AG09309 (cell line): Measurements from ENCODE around the gene MIDN.
A peak's percentile ranks its signal among the peaks of the same experiment; 100 is the strongest.

Source experiments
- DNase-seq: peaks from one replicate; pipeline ENCODE4 v3.0.0-alpha.2; 2010; ENCODE audit warnings: low read depth
- H3K4me3 ChIP-seq: 2 replicates; pipeline ENCODE4 v1.5.1; 2011; ENCODE audit warnings: mild to moderate bottlenecking, low read depth, low read length, moderate library complexity; ENCODE audit not compliant: control insufficient read depth
- TF ChIP-seq, protein P1 (sequence below): IDR thresholded peaks from 2 replicates; pipeline ENCODE4 v1.5.1; 2011; ENCODE audit warnings: mild to moderate bottlenecking, low read depth, low read length, inconsistent platforms; ENCODE audit not compliant: insufficient read depth, control insufficient read depth; ENCODE audit errors: missing control alignments

Gene MIDN

DNA sequence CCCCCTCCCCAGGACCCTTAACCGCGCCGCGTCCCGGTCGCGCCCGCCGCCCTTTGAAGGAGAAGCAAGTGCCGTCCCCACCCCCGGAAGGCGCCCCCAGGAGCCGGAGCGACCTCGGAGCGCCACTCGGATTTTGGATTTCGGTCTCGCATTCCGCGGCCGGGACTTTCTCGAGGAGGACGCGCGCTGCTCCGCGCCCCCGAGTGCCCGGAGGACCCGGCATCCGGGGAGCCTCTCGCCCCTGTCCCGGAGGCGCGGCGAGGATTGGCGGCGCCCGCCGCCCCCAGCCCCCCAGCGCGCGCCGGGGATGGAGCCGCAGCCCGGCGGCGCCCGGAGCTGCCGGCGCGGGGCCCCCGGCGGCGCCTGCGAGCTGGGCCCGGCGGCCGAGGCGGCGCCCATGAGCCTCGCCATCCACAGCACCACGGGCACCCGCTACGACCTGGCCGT, 1.6 kb downstream of the MIDN start:
- no peak for DNase-seq
- TF ChIP-seq, protein P1, sequence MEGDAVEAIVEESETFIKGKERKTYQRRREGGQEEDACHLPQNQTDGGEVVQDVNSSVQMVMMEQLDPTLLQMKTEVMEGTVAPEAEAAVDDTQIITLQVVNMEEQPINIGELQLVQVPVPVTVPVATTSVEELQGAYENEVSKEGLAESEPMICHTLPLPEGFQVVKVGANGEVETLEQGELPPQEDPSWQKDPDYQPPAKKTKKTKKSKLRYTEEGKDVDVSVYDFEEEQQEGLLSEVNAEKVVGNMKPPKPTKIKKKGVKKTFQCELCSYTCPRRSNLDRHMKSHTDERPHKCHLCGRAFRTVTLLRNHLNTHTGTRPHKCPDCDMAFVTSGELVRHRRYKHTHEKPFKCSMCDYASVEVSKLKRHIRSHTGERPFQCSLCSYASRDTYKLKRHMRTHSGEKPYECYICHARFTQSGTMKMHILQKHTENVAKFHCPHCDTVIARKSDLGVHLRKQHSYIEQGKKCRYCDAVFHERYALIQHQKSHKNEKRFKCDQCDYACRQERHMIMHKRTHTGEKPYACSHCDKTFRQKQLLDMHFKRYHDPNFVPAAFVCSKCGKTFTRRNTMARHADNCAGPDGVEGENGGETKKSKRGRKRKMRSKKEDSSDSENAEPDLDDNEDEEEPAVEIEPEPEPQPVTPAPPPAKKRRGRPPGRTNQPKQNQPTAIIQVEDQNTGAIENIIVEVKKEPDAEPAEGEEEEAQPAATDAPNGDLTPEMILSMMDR: no peak
- H3K4me3 ChIP-seq: peak overlapping the region; percentile 56

DNA sequence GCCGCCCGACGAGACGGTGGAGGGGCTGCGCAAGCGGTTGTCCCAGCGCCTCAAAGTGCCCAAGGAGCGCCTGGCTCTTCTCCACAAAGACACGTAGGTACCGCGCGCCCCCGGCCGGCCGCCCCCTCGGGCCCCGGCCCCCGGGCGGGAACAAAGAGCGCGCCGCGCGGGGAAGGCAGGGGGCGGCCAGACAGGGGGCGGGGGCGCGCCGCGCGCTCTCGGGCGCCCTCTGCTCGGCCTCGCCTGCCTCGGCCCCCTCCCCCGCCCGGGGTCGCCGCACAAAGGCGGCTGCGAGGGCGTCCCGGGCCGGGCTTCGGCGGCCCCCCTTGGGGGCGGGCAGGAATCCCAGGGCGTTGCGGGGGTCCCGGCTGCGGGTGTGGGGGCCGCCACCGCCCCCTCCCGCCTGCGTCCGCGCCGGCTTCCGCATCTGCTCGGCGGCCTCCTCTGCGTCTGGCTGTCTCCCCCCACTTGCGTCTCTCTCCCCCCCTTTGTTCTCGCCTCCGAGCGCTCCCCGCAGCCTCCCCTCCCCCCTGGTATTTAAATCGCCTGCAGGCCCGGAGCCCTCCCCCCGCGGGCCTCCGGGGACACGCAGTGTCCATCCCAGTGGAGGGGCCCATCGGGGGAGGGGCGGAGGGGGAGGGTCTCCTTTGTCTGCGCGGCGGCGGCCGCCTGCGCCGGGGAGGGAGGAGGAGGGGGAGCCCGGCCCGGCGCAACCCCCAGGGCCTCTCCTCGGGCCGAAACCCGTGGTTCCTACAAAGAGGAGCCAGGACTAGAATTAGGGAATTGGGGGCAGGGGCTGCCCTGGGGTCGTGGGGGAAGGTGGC, 2.3 kb downstream of the MIDN start:
- TF ChIP-seq, protein P1: no peak
- peak overlapping the region; percentile 56 for H3K4me3 ChIP-seq
- no peak for DNase-seq

DNA sequence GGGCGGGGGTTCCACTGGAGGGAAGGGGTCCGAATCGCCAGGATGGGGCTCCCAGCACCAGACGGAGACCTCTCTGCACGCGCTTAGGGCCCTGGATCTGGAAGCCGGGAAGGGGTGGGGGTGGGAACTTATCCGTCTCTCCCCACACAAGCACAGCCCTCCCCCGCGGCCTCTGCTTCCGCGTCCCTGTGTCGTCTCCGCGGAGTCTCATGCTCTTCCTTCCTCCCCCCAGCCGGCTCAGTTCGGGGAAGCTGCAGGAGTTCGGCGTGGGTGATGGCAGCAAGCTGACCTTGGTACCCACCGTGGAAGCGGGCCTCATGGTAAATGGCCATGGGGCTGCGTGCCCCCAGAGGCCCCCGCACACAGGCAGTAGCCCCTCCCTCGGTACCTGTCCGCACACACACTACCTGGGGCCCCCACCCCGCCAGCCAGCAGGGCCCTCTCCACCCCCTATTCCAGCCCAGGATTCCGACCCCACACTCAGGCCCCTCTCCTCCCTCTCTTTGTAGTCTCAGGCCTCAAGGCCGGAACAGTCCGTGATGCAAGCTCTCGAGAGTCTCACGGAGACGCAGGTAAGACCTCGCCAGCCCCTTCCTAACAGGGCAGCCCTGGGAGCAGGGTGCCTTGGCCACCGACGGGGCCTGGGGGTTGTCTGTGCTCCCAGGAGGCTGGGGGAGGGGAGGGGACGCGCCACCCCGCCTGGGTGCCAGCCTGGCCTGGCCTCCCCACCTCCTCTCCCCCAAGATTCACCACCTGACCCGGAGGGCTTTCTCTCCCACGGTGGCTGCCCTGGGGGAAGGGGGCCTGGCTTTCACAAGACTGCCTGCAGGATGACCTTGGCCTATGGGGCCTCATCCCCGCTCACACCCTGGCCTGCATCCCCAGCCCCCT, 3.2 kb downstream of the MIDN start:
- peak overlapping the region; percentile 56 for H3K4me3 ChIP-seq
- DNase-seq: no peak
- TF ChIP-seq, protein P1: no peak

DNA sequence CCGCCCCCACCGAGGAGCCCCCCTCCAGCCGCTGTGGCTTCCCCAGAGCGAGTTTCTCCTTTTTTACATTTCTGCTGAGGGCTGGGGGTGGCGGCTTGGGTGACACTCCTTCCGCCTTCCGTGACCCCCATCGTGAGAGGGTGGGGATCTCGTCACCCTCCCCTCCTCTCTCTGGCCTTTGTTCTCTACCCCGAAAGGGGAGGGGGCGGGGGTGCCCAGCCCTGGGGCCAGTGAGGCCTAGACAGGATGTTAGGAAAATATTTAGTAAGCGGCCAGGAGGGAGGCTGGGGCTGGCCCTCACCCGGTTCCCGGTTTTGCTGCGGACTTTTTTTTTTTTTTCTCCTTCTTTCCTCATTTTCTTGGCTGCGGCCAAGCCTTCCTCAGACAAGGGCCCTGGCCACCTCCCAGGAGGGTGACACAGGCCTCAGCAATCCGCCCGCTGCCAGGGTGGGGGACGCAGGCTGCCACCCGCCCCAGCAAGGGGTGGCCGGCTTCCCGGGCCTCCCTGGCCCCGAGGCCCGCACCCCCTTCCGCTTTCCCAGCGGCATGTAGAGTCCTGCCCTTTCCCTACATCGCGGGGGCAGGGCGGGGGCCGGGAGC, 3.9 kb downstream of the MIDN start:
- peak overlapping the region; percentile 56 for H3K4me3 ChIP-seq
- TF ChIP-seq, protein P1: no peak
- peak; percentile 87 for DNase-seq

DNA sequence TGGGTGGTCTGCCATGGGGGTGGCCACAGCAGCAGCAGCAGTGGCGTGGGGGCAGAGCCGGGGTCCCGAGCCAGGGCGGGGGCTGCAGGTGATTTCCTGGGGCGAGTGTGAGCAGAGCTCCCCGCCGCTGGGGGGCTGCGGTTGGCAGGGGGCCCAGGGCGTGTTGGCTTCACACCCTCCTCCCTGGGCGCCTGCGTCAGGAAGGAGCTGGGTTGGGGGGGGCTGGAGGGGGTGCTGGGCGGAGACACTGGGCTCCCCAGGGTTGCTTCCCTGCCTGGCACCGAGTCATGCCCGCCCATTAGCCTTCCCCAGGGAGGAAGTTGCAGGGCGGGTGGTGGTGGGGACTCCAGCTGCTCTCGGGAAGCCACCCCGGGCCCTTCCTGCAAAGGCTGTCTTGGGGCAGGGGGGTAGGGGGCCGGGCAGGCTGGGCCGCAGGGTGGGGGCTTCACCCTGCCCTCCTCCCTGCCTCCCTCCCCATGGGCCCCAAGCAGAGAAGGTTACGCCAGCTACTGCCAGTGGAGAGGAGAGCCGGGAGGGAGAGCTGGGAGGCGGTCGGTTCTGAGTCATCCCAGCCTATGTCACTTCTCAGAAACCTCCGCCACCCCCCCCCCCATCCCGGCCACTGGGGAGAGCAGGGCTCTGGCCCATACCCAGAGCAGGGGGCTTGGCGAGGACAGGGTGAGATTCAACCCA, 4.6 kb downstream of the MIDN start:
- peak; percentile 96 for DNase-seq
- TF ChIP-seq, protein P1: peak; percentile 17
- H3K4me3 ChIP-seq: peak overlapping the region; percentile 56
